Measurements from ENCODE around the gene IRX6.

IRX6 gene

GRCh38 chr16:55329791-55330428, 5.9 kb downstream of the IRX6 start:
- Mint-ChIP-seq H3K36me3 (ENCODE audit: low read depth) (no peaks in the 10 kb centered on the region), H3K4me3 (no peak overlapping the region), H3K9me3 (no peaks in the 10 kb centered on the region), H3K4me1 (ENCODE audit: low read depth) (no peaks in the 10 kb centered on the region), H3K27me3 (ENCODE audit: low read depth) (peaks cover 81% of the 10 kb centered on the region), H3K27ac (no peak overlapping the region)

GRCh38 chr16:55330781-55331647, 7.0 kb downstream of the IRX6 start:
- Mint-ChIP-seq H3K36me3 (ENCODE audit: low read depth) (no peaks in the 10 kb centered on the region), H3K27me3 (ENCODE audit: low read depth) (peaks cover 71% of the 10 kb centered on the region), H3K4me1 (ENCODE audit: low read depth) (no peaks in the 10 kb centered on the region), H3K4me3 (no peak overlapping the region), H3K9me3 (no peaks in the 10 kb centered on the region), H3K27ac (no peak overlapping the region)

GRCh38 chr16:55331648-55332185, 7.7 kb downstream of the IRX6 start:
- H3K27ac Mint-ChIP-seq: no peak overlapping the region
- peaks cover 66% of the 10 kb centered on the region for H3K27me3 Mint-ChIP-seq (ENCODE audit: low read depth)
- H3K4me1 Mint-ChIP-seq (ENCODE audit: low read depth): no peaks in the 10 kb centered on the region
- H3K4me3 Mint-ChIP-seq: no peak overlapping the region
- H3K36me3 Mint-ChIP-seq (ENCODE audit: low read depth): no peaks in the 10 kb centered on the region
- H3K9me3 Mint-ChIP-seq: no peaks in the 10 kb centered on the region

GRCh38 chr16:55333684-55334083, 9.7 kb downstream of the IRX6 start:
- Mint-ChIP-seq H3K36me3 (ENCODE audit: low read depth) (no peaks in the 10 kb centered on the region), H3K4me3 (no peak overlapping the region), H3K27ac (no peak overlapping the region), H3K9me3 (no peaks in the 10 kb centered on the region), H3K27me3 (ENCODE audit: low read depth) (peaks cover 51% of the 10 kb centered on the region), H3K4me1 (ENCODE audit: low read depth) (no peaks in the 10 kb centered on the region)

GRCh38 chr16:55338646-55339045, 14.6 kb downstream of the IRX6 start:
- no peak overlapping the region for H3K27ac Mint-ChIP-seq
- H3K9me3 Mint-ChIP-seq: no peaks in the 10 kb centered on the region
- no peaks in the 10 kb centered on the region for H3K36me3 Mint-ChIP-seq (ENCODE audit: low read depth)
- H3K27me3 Mint-ChIP-seq (ENCODE audit: low read depth): peaks cover 4% of the 10 kb centered on the region
- H3K4me1 Mint-ChIP-seq (ENCODE audit: low read depth): no peaks in the 10 kb centered on the region
- H3K4me3 Mint-ChIP-seq: no peak overlapping the region

- no peak overlapping the region for H3K4me3 Mint-ChIP-seq
- no peaks in the 10 kb centered on the region for H3K36me3 Mint-ChIP-seq (ENCODE audit: low read depth)
- no peaks in the 10 kb centered on the region for H3K4me1 Mint-ChIP-seq (ENCODE audit: low read depth)
- H3K9me3 Mint-ChIP-seq: no peaks in the 10 kb centered on the region
- H3K27ac Mint-ChIP-seq: no peak overlapping the region
- H3K27me3 Mint-ChIP-seq (ENCODE audit: low read depth): no peaks in the 10 kb centered on the region
Measured at GRCh38 chr16:55340445-55340844, 16.4 kb downstream of the IRX6 start.

- no peaks in the 10 kb centered on the region for H3K27me3 Mint-ChIP-seq (ENCODE audit: low read depth)
- no peaks in the 10 kb centered on the region for H3K9me3 Mint-ChIP-seq
- no peaks in the 10 kb centered on the region for H3K4me1 Mint-ChIP-seq (ENCODE audit: low read depth)
Measured at GRCh38 chr16:55341681-55342080, 17.7 kb downstream of the IRX6 start.

GRCh38 chr16:55346475-55346874, 22.5 kb downstream of the IRX6 start:
- Mint-ChIP-seq H3K4me3 (no peak overlapping the region), H3K27me3 (ENCODE audit: low read depth) (no peaks in the 10 kb centered on the region), H3K9me3 (no peaks in the 10 kb centered on the region), H3K4me1 (ENCODE audit: low read depth) (no peaks in the 10 kb centered on the region), H3K36me3 (ENCODE audit: low read depth) (no peaks in the 10 kb centered on the region), H3K27ac (no peak overlapping the region)

More at GRCh38 chr16:55341681-55342080, 17.7 kb downstream of the IRX6 start:
- Mint-ChIP-seq H3K27ac (no peak overlapping the region), H3K4me3 (no peak overlapping the region), H3K36me3 (ENCODE audit: low read depth) (no peaks in the 10 kb centered on the region)

- no peak overlapping the region for H3K27ac Mint-ChIP-seq
Measured at GRCh38 chr16:55349867-55350266, 25.9 kb downstream of the IRX6 start.

GRCh38 chr16:55350984-55351383, 27.0 kb downstream of the IRX6 start:
- no peaks in the 10 kb centered on the region for H3K36me3 Mint-ChIP-seq (ENCODE audit: low read depth)
- H3K27me3 Mint-ChIP-seq (ENCODE audit: low read depth): no peaks in the 10 kb centered on the region
- no peaks in the 10 kb centered on the region for H3K9me3 Mint-ChIP-seq
- no peaks in the 10 kb centered on the region for H3K4me1 Mint-ChIP-seq (ENCODE audit: low read depth)
- H3K27ac Mint-ChIP-seq: no peak overlapping the region
- H3K4me3 Mint-ChIP-seq: no peak overlapping the region

More at GRCh38 chr16:55349867-55350266, 25.9 kb downstream of the IRX6 start:
- Mint-ChIP-seq H3K4me3 (no peak overlapping the region), H3K9me3 (no peaks in the 10 kb centered on the region), H3K27me3 (ENCODE audit: low read depth) (no peaks in the 10 kb centered on the region), H3K4me1 (ENCODE audit: low read depth) (no peaks in the 10 kb centered on the region), H3K36me3 (ENCODE audit: low read depth) (no peaks in the 10 kb centered on the region)

GRCh38 chr16:55351936-55352335, 27.9 kb downstream of the IRX6 start:
- H3K9me3 Mint-ChIP-seq: no peaks in the 10 kb centered on the region
- no peak overlapping the region for H3K27ac Mint-ChIP-seq
- no peaks in the 10 kb centered on the region for H3K27me3 Mint-ChIP-seq (ENCODE audit: low read depth)
- H3K4me3 Mint-ChIP-seq: no peak overlapping the region
- no peaks in the 10 kb centered on the region for H3K36me3 Mint-ChIP-seq (ENCODE audit: low read depth)
- H3K4me1 Mint-ChIP-seq (ENCODE audit: low read depth): no peaks in the 10 kb centered on the region

- Mint-ChIP-seq H3K4me1 (ENCODE audit: low read depth) (no peaks in the 10 kb centered on the region), H3K27me3 (ENCODE audit: low read depth) (no peaks in the 10 kb centered on the region), H3K36me3 (ENCODE audit: low read depth) (no peaks in the 10 kb centered on the region), H3K4me3 (no peak overlapping the region), H3K27ac (no peak overlapping the region), H3K9me3 (no peaks in the 10 kb centered on the region)
Measured at GRCh38 chr16:55357241-55357640, 33.2 kb downstream of the IRX6 start.

GRCh38 chr16:55359946-55360345, 35.9 kb downstream of the IRX6 start:
- Mint-ChIP-seq H3K27ac (no peak overlapping the region), H3K4me3 (no peak overlapping the region), H3K27me3 (ENCODE audit: low read depth) (no peaks in the 10 kb centered on the region), H3K36me3 (ENCODE audit: low read depth) (no peaks in the 10 kb centered on the region), H3K4me1 (ENCODE audit: low read depth) (no peaks in the 10 kb centered on the region), H3K9me3 (no peaks in the 10 kb centered on the region)

- no peaks in the 10 kb centered on the region for H3K4me1 Mint-ChIP-seq (ENCODE audit: low read depth)
- no peaks in the 10 kb centered on the region for H3K9me3 Mint-ChIP-seq
- H3K27ac Mint-ChIP-seq: no peak overlapping the region
- H3K36me3 Mint-ChIP-seq (ENCODE audit: low read depth): no peaks in the 10 kb centered on the region
- no peak overlapping the region for H3K4me3 Mint-ChIP-seq
- peaks cover 24% of the 10 kb centered on the region for H3K27me3 Mint-ChIP-seq (ENCODE audit: low read depth)
Measured at GRCh38 chr16:55364811-55365210, 40.8 kb downstream of the IRX6 start.

- peaks cover 49% of the 10 kb centered on the region for H3K27me3 Mint-ChIP-seq (ENCODE audit: low read depth)
Measured at GRCh38 chr16:55367301-55367811, 43.4 kb downstream of the IRX6 start.

More at GRCh38 chr16:55367301-55367811, 43.4 kb downstream of the IRX6 start:
- no peak overlapping the region for H3K27ac Mint-ChIP-seq
- H3K4me3 Mint-ChIP-seq: no peak overlapping the region
- no peaks in the 10 kb centered on the region for H3K9me3 Mint-ChIP-seq
- peaks cover 3% of the 10 kb centered on the region for H3K4me1 Mint-ChIP-seq (ENCODE audit: low read depth)
- no peaks in the 10 kb centered on the region for H3K36me3 Mint-ChIP-seq (ENCODE audit: low read depth)

Data from T-helper 1 cell treated with Interleukin-12 subunit alpha and Interleukin-12 subunit beta and Interleukin-4 antibody, amounts not matched to agents 30 μg/mL and 1 μg/mL, for 36 hours (primary cell).